ENCODE results near the gene HBEGF.

GRCh38 chr5:140325486-140325885, 20.9 kb downstream of the HBEGF start:
- no peak for TF ChIP-seq EZH2phosphoT487 (IDR thresholded peaks at IDR 0.05; ENCODE audit: low read depth)
- TF ChIP-seq CTCF (IDR thresholded peaks at IDR 0.05; ENCODE audit: low read depth, low read length): no peak

Data from OCI-LY3 (cell line).